Loucy (cell line): ENCODE data around the gene CADM1.
A peak's percentile ranks its signal among the peaks of the same experiment; 100 is the strongest.

Source experiments
- H2AFZ ChIP-seq: fragments of 200-600 bp; sonication (generic); 2 replicates; pipeline ENCODE4 v1.6.0; 2016; ENCODE audit warnings: antibody characterized with exemption, mild to moderate bottlenecking, low read length, moderate library complexity
- H3F3A ChIP-seq: fragments of 200-600 bp; 2 replicates; pipeline ENCODE4 v1.6.0; 2016; ENCODE audit warnings: antibody characterized with exemption, low read depth, mild to moderate bottlenecking
- H3K27me3 ChIP-seq: fragments of 200-600 bp; sonication (generic); 2 replicates; pipeline ENCODE4 v1.6.1; 2014; ENCODE audit warnings: low read length, mild to moderate bottlenecking; ENCODE audit not compliant: insufficient read depth, poor library complexity, severe bottlenecking
- H3K36me3 ChIP-seq: fragments of 200-600 bp; sonication (generic); 2 replicates; pipeline ENCODE4 v1.6.1; 2016; ENCODE audit warnings: low read length; ENCODE audit not compliant: insufficient read depth
- H3K4me1 ChIP-seq: fragments of 200-600 bp; sonication (generic); 2 replicates; pipeline ENCODE4 v1.5.1; 2014; ENCODE audit warnings: low read length, mild to moderate bottlenecking; ENCODE audit not compliant: insufficient read depth, poor library complexity, severe bottlenecking
- H3K4me2 ChIP-seq: fragments of 200-600 bp; sonication (generic); 2 replicates; pipeline ENCODE4 v1.6.0; 2014; ENCODE audit warnings: antibody characterized with exemption, low read length, low read depth, mild to moderate bottlenecking; ENCODE audit not compliant: poor library complexity, severe bottlenecking
- H3K4me3 ChIP-seq: fragments of 200-600 bp; sonication (generic); 2 replicates; pipeline ENCODE4 v1.5.1; 2014; ENCODE audit warnings: low read length, mild to moderate bottlenecking, mixed read lengths; ENCODE audit not compliant: poor library complexity, severe bottlenecking
- H3K79me2 ChIP-seq: fragments of 200-600 bp; sonication (generic); 2 replicates; pipeline ENCODE4 v1.6.1; 2014; ENCODE audit warnings: low read length; ENCODE audit not compliant: insufficient read depth
- H3K9ac ChIP-seq: fragments of 200-600 bp; sonication (generic); 2 replicates; pipeline ENCODE4 v1.6.0; 2014; ENCODE audit warnings: mild to moderate bottlenecking, low read depth, low read length, moderate library complexity; ENCODE audit not compliant: poor library complexity, severe bottlenecking
- H3K9me2 ChIP-seq: fragments of 200-600 bp; sonication (generic); replicated peaks from 2 replicates; pipeline ENCODE4 v1.6.1; 2016; ENCODE audit warnings: low read depth, low read length, mixed read lengths
- H3K9me3 ChIP-seq: fragments of 200-600 bp; sonication (generic); 2 replicates; pipeline ENCODE4 v1.6.1; 2014; ENCODE audit warnings: mild to moderate bottlenecking, antibody characterized with exemption, low read length, low read depth; ENCODE audit not compliant: insufficient read depth
- H4K20me1 ChIP-seq: fragments of 200-600 bp; sonication (generic); 2 replicates; pipeline ENCODE4 v1.6.0; 2014; ENCODE audit warnings: antibody characterized with exemption, low read length, mild to moderate bottlenecking; ENCODE audit not compliant: insufficient read depth, poor library complexity, severe bottlenecking
- EZH2phosphoT487 ChIP-seq: fragments of 200-600 bp; IDR thresholded peaks from 2 replicates; pipeline ENCODE4 v1.6.1; 2018; ENCODE audit warnings: antibody characterized with exemption, mild to moderate bottlenecking, moderate library complexity, borderline replicate concordance
- TF ChIP-seq, protein P1 (sequence below): fragments of 200-600 bp; sonication (generic); conservative IDR thresholded peaks from 2 replicates; pipeline ENCODE4 v1.5.1; 2014; ENCODE audit warnings: mild to moderate bottlenecking, antibody characterized with exemption, low read length

CADM1 gene

DNA sequence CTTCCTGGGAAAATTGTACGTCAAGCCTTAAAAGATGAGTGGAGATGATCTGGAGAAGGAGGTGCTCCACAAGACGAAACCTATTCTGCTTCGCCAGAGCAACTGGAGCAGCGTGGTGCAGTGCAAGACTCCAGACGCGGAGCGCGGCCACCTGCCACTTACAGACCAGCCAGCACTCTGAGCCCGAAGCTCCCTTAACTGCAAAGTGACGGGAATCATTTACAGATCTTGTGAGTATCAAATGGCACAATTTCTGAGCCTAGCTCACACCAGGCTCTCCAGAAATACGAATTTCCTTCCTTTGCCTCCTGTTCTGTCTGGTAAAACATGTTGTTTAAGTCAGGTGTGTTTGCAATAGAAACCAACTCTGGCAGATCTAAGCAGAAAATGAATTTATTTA is 369.3 kb downstream of the CADM1 start:
- Histone ChIP-seq H3K79me2 (no peaks in the 10 kb centered on the region), H3K9ac (no peak overlapping the region), H3K4me2 (no peak overlapping the region), H3K9me3 (no peaks in the 10 kb centered on the region), H3K27me3 (no peaks in the 10 kb centered on the region), H3K9me2 (no peaks in the 10 kb centered on the region), H3K36me3 (no peaks in the 10 kb centered on the region), H3K4me1 (no peaks in the 10 kb centered on the region), H4K20me1 (no peaks in the 10 kb centered on the region), H3F3A (no peaks in the 10 kb centered on the region), H2AFZ (no peak overlapping the region), H3K4me3 (no peak overlapping the region)
- TF ChIP-seq, protein P1, sequence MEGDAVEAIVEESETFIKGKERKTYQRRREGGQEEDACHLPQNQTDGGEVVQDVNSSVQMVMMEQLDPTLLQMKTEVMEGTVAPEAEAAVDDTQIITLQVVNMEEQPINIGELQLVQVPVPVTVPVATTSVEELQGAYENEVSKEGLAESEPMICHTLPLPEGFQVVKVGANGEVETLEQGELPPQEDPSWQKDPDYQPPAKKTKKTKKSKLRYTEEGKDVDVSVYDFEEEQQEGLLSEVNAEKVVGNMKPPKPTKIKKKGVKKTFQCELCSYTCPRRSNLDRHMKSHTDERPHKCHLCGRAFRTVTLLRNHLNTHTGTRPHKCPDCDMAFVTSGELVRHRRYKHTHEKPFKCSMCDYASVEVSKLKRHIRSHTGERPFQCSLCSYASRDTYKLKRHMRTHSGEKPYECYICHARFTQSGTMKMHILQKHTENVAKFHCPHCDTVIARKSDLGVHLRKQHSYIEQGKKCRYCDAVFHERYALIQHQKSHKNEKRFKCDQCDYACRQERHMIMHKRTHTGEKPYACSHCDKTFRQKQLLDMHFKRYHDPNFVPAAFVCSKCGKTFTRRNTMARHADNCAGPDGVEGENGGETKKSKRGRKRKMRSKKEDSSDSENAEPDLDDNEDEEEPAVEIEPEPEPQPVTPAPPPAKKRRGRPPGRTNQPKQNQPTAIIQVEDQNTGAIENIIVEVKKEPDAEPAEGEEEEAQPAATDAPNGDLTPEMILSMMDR, result no peak
- TF ChIP-seq EZH2phosphoT487, result no peak

DNA sequence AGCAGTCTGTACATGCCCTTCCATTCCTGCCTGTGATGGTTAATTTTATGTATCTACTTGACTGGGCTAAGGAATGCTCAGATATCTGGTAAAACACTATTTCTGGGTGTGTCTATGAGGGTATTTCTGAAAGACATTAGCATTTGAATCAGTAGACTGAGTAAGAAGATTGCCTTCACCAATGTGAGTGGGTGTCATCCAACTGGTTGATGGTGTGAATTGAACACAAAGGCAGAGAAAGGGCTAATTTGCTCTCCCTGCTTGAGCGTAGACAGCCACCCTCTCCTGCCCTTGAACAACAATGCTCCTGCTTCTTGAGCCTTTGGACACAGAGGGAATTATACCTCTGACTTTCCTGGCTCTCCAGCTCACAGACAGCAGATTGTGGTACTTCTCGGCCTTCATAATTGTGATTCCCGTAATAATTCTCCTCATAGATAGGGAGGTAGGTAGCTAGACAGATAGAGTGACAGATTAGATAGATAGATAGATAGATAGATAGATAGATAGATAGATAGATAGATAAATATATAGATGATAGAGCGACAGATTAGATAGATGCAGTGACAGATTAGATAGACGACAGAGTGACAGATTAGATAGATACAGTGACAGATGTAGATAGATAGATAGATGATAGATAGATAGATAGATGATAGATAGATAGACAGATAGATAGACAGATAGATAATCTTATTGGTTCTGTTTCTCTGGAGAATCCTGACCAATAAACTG is 370.6 kb downstream of the CADM1 start:
- Histone ChIP-seq H3K4me3 (no peak overlapping the region), H3K9me3 (no peaks in the 10 kb centered on the region), H3K27me3 (no peaks in the 10 kb centered on the region), H3K4me2 (no peak overlapping the region), H3F3A (no peaks in the 10 kb centered on the region), H3K9ac (no peak overlapping the region), H4K20me1 (no peaks in the 10 kb centered on the region), H3K36me3 (no peaks in the 10 kb centered on the region), H3K79me2 (no peaks in the 10 kb centered on the region), H2AFZ (no peak overlapping the region), H3K4me1 (no peaks in the 10 kb centered on the region), H3K9me2 (no peaks in the 10 kb centered on the region)
- TF ChIP-seq, protein P1, result no peak
- TF ChIP-seq EZH2phosphoT487, result no peak

DNA sequence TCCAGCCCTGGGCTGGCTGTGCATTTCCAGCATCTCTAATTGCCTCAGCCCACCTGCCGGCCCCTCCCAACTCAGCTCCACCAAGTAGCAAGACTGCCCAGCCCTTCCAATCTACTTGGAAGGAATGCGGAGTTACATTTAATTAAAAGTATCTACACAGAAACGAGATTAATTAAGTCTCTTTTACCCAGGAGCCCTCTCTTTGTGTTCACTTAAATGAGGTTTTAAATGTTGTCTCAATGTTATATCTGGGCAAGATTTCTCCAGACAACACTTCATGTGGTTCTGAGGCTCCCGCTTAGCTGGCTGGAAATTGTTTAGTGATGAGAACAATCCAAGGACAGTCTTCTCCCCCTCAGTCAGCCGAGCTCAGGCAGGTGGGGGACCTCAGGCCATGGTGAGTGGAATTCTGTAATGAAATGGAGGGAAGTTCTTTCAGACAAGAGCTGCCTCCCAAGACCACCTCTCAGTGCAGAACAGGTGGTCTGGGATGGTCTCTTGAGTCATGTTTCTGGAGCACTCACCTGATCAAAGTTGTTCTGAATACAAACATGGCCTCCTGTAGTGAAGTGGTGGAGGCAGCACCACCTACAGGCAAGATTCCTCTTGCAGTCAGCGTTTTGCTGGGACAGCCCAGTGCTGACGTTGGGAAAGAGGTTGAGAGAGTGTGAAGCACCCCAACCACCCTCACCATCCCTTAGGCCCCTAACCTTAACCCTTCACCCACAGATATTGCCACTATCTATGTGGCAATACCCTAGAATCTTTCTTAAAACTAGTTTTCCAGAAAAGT is 371.6 kb downstream of the CADM1 start:
- Histone ChIP-seq H3F3A (no peaks in the 10 kb centered on the region), H2AFZ (no peak overlapping the region), H3K9ac (no peak overlapping the region), H4K20me1 (no peaks in the 10 kb centered on the region), H3K4me2 (no peak overlapping the region), H3K79me2 (no peaks in the 10 kb centered on the region), H3K27me3 (no peaks in the 10 kb centered on the region), H3K36me3 (no peaks in the 10 kb centered on the region), H3K4me3 (no peak overlapping the region), H3K9me3 (no peaks in the 10 kb centered on the region), H3K9me2 (no peaks in the 10 kb centered on the region), H3K4me1 (no peaks in the 10 kb centered on the region)
- TF ChIP-seq, protein P1, result peak; percentile 41
- TF ChIP-seq EZH2phosphoT487, result no peak
